K562 (cell line): Measurements from ENCODE around the gene IL10RB. TPM values are rescaled to one million over a fixed set of nuclear protein-coding genes. Genes with fewer than 3 reads are reported as not detected.

Experiments used
- ATAC-seq: fragments of 200-7000 bp; cut with Tn5 transposase; 3 replicates; pipeline ENCODE4 v1.9.1; 2020; ENCODE audit warnings: moderate library complexity
- BruUV-seq: library from RNA; stranded (reverse); fragments of 400-500 nt; replicated peaks from 2 replicates; lab custom pipeline; 2021; lab: Mats Ljungman, UMichigan
- CTCF ChIA-PET: fragments of 300-600 bp; formaldehyde crosslinking; extraction: SDS; loops from one replicate; lab custom pipeline; 2021; ENCODE audit warnings: low intra/inter-chr PET ratio; lab: Yijun Ruan, JAX
- POLR2A ChIA-PET: fragments of 300-600, 350-650 bp; sonication (Branson Sonifier 250); formaldehyde crosslinking; extraction: SDS; loops from one replicate; lab custom pipeline; 2021; ENCODE audit warnings: antibody characterized with exemption, inconsistent platforms; lab: Yijun Ruan, JAX
- DNase-seq, 4 experiments: peaks; one replicate each; pipeline versions ENCODE4 v3.0.0 to v3.0.0-alpha.2; 2011 to 2018; ENCODE audit warnings: low spot score in 3 of 4, mixed read lengths in 3 of 4; ENCODE audit errors: extremely low read depth in 1 of 4
- FAIRE-seq: peaks from 2 replicates; lab custom pipeline; 2011; peaks lifted over from hg19 to GRCh38; lab: Jason Lieb, UNC
- H2AFZ ChIP-seq: 2 replicates; pipeline ENCODE4 v1.6.0; 2011; ENCODE audit warnings: low read depth, low read length, control low read depth, inconsistent platforms
- H3K27ac ChIP-seq: fragments of 200-600 bp; 3 replicates; pipeline ENCODE4 v1.8.0; 2011; ENCODE audit warnings: low read depth, mild to moderate bottlenecking, control low read depth, inconsistent platforms, low read length, moderate library complexity, mixed read lengths; ENCODE audit errors: extremely low read depth
- H3K27me3 ChIP-seq, 2 experiments: fragments of 300-600 bp in 1 of 2; 2 replicates in 1 of 2; 3 replicates in 1 of 2; pipeline versions ENCODE4 v1.6.0 to v1.8.0; 2011; ENCODE audit warnings: inconsistent platforms in 2 of 2, low read length in 2 of 2, mild to moderate bottlenecking in 1 of 2, mixed read lengths in 1 of 2, moderate library complexity in 1 of 2; ENCODE audit not compliant: control insufficient read depth in 2 of 2, insufficient read depth in 2 of 2
- H3K36me3 ChIP-seq: fragments of 300-600 bp; 3 replicates; pipeline ENCODE4 v1.8.0; 2011; ENCODE audit warnings: mild to moderate bottlenecking, low read length, inconsistent platforms; ENCODE audit not compliant: control insufficient read depth, insufficient read depth
- H3K4me1 ChIP-seq, 2 experiments: fragments of 200-600 bp in 1 of 2; replicated peaks in 1 of 2; 2 replicates in 1 of 2; 3 replicates in 1 of 2; pipeline versions ENCODE4 v1.5.1 to v1.8.0; 2011; ENCODE audit warnings: inconsistent platforms in 2 of 2, low read length in 2 of 2, mild to moderate bottlenecking in 1 of 2, mixed read lengths in 1 of 2, moderate library complexity in 1 of 2; ENCODE audit not compliant: control insufficient read depth in 2 of 2, insufficient read depth in 2 of 2
- H3K4me2 ChIP-seq: 2 replicates; pipeline ENCODE4 v1.6.1; 2011; ENCODE audit warnings: low read length, control low read depth, inconsistent platforms, mixed read lengths; ENCODE audit not compliant: insufficient read depth
- H3K4me3 ChIP-seq: fragments of 200-600 bp; sonication (generic), shearing (Covaris generic); 2 replicates; pipeline ENCODE4 v1.5.1; 2016; ENCODE audit warnings: control low read depth, inconsistent platforms
- H3K79me2 ChIP-seq: fragments of 200-600 bp; 3 replicates; pipeline ENCODE4 v1.8.0; 2011; ENCODE audit warnings: low read length, inconsistent platforms; ENCODE audit not compliant: control insufficient read depth, insufficient read depth
- H3K9ac ChIP-seq, 2 experiments: 2 replicates each; pipeline versions ENCODE4 v1.6.0 to v1.6.1; 2011; ENCODE audit warnings: low read depth in 2 of 2, low read length in 2 of 2, control low read depth in 1 of 2, inconsistent platforms in 1 of 2, mild to moderate bottlenecking in 1 of 2, mixed read lengths in 1 of 2; ENCODE audit not compliant: insufficient read depth in 1 of 2
- H3K9me1 ChIP-seq: one replicate; pipeline ENCODE4 v1.6.0; 2011; ENCODE audit warnings: inconsistent platforms, mild to moderate bottlenecking, low read length, moderate library complexity; ENCODE audit not compliant: control insufficient read depth, insufficient read depth
- H3K9me3 ChIP-seq: replicated peaks from 2 replicates; pipeline ENCODE4 v1.5.1; 2011; ENCODE audit warnings: low read depth, low read length, inconsistent platforms; ENCODE audit not compliant: control insufficient read depth, insufficient read depth
- H4K20me1 ChIP-seq: replicated peaks from 2 replicates; pipeline ENCODE4 v1.6.1; 2011; ENCODE audit warnings: low read length, inconsistent platforms, mixed read lengths; ENCODE audit not compliant: control insufficient read depth, insufficient read depth
- HSF4 ChIP-seq: fragments of 250-450 bp; sonication (Bioruptor Pico); IDR thresholded peaks from 2 replicates; pipeline ENCODE4 v2.1.2; 2022; ENCODE audit warnings: mild to moderate bottlenecking, moderate library complexity, borderline replicate concordance
- MXI1 ChIP-seq: IDR thresholded peaks from 2 replicates; pipeline ENCODE4 v1.6.1; 2011; ENCODE audit warnings: low read depth, mild to moderate bottlenecking, improper control_type of control experiment, low read length
- NFATC3 ChIP-seq: fragments of 450-650 bp; IDR thresholded peaks from 2 replicates; pipeline ENCODE4 v1.6.1; 2017; ENCODE audit warnings: mild to moderate bottlenecking
- SRSF7 ChIP-seq: fragments of 200-400 bp; formaldehyde crosslinking; optimal IDR thresholded peaks from 2 replicates; pipeline ENCODE3; 2017; ENCODE audit warnings: mild to moderate bottlenecking, low read depth, low read length
- TEAD4 ChIP-seq, 2 experiments: sonication (generic) in 1 of 2; formaldehyde crosslinking in 1 of 2; IDR thresholded peaks; 2 replicates each; pipeline versions ENCODE4 v1.6.1 to v1.8.0; 2012 to 2022; ENCODE audit warnings: borderline replicate concordance in 1 of 2, inconsistent platforms in 1 of 2, low read length in 1 of 2, mild to moderate bottlenecking in 1 of 2, missing genetic modification reagents in 1 of 2
- XRCC5 ChIP-seq: fragments of 200-400 bp; formaldehyde crosslinking; IDR thresholded peaks from 2 replicates; pipeline ENCODE4 v1.6.1; 2017; ENCODE audit warnings: low read depth, mild to moderate bottlenecking, low read length
- ZNF354B ChIP-seq: fragments of 250-450 bp; sonication (Bioruptor Pico); IDR thresholded peaks from 2 replicates; pipeline ENCODE4 v1.4.0; 2020
- ZZZ3 ChIP-seq: fragments of 450-650 bp; IDR thresholded peaks from 2 replicates; pipeline ENCODE4 v1.6.1; 2016; ENCODE audit warnings: antibody characterized with exemption, mild to moderate bottlenecking, moderate library complexity
- WGBS: fragments of 100-300 bp; shearing (Covaris generic); methylation state at CpG from one replicate; pipeline ENCODE4 v1.1.6; 2016; ENCODE audit warnings: low coverage, mixed read lengths; ENCODE audit not compliant: insufficient coverage; ENCODE audit errors: missing lambda C conversion rate; 5-methylcytosine and 5-hydroxymethylcytosine counted together
- in situ Hi-C: fragments of 300-500 bp; cut with MboI; formaldehyde crosslinking; loops from 4 replicates; pipeline ENCODE4 v1.15.0; 2018; ENCODE audit warnings: inconsistent platforms, mixed read lengths
- intact Hi-C: fragments of 100-400 bp; cut with micrococcal nuclease; formaldehyde crosslinking; loops from 2 replicates; pipeline ENCODE4 v1.14.2; 2022
- polyA plus RNA-seq, 8 experiments: library from polyadenylated mRNA; depleted of rRNA in 4 of 8; stranded (reverse) in 5 of 8; unstranded in 3 of 8; fragments of >200 nt; fragmentation: Nextera tagmentation in 2 of 8; fragmentation: Illumina TruSeq in 1 of 8; extraction: Ambion mirVana in 2 of 8; extraction: Trizol in 1 of 8; gene quantifications; 2 replicates each; pipeline versions ENCODE4 v1.2.1 to v1.2.3, GENCODE V29; 2011 to 2014; ENCODE audit warnings: inconsistent platforms in 1 of 8, missing spikeins in 1 of 8
- total RNA-seq, 7 experiments: library from RNA; depleted of rRNA in 6 of 7; stranded (reverse); fragments of >200 nt in 6 of 7; fragmentation: Illumina TruSeq in 2 of 7; extraction: Trizol in 2 of 7; gene quantifications; 2 replicates each; pipeline versions ENCODE4 v1.2.1 to v1.2.3, GENCODE V29; 2011 to 2021; ENCODE audit warnings: low replicate concordance in 1 of 7

IL10RB gene
- total and polyA plus RNA-seq, 9 of the 15 experiments (the other 6 are each of a cell fraction or from before 2014, with no cell fraction given), result 10.9 to 33.8 (median 23.0) TPM

- no peak for TF ChIP-seq TEAD4 (IDR thresholded peaks at IDR 0.05; ENCODE audit: low read length)
- no peak for TF ChIP-seq TEAD4 (CRISPR knock-in tag; IDR thresholded peaks at IDR 0.05; ENCODE audit: borderline replicate concordance)
- no peak for TF ChIP-seq XRCC5
- TF ChIP-seq ZNF354B (CRISPR knock-in tag), result no peak
Observed at GRCh38 chr21:33273044-33273443, 6.9 kb downstream of the IL10RB start (continued).

GRCh38 chr21:33278721-33279120, 12.6 kb downstream of the IL10RB start:
- FAIRE-seq (no peak), DNase-seq (no peak), ATAC-seq (no peak)
- in situ Hi-C loops, result no loop called here
- H3K27me3 ChIP-seq, result no peaks in the 10 kb centered on the region
- H2AFZ ChIP-seq, result no peak overlapping the region
- H3K79me2 ChIP-seq, result no peaks in the 10 kb centered on the region
- no peaks in the 10 kb centered on the region for H4K20me1 ChIP-seq
- WGBS, result 80% methylated on average over 2 of the region's 2 CpGs
- POLR2A ChIA-PET, result no interaction called here
- H3K9me1 ChIP-seq, result no peaks in the 10 kb centered on the region
- H3K4me1 ChIP-seq, result peaks cover 3 to 6% of the 10 kb centered on the region in 2 experiments; a peak in 3 of 5 replicates
- TF ChIP-seq ZZZ3 (no peak), NFATC3 (no peak), HSF4 (no peak), MXI1 (no peak), SRSF7 (no peak)
- H3K9ac ChIP-seq, result no peak overlapping the region
- no peak overlapping the region for H3K4me2 ChIP-seq
- no peaks in the 10 kb centered on the region for H3K9me3 ChIP-seq
- CTCF ChIA-PET, result no interaction called here
- no peak overlapping the region for H3K4me3 ChIP-seq
- no TSS peak for BruUV-seq
- peaks cover 21% of the 10 kb centered on the region; the same call in 2 of the 3 replicates for H3K36me3 ChIP-seq
- intact Hi-C loops, result no loop called here
- H3K27ac ChIP-seq, result no peak overlapping the region
